Uterus (tissue), 2 donors: ENCODE data around the gene TLE1.

ENCODE experiments used
- CTCF ChIP-seq, 4 experiments: fragments of 200-600 bp in 2 of 4; fragments of 450-650 bp in 2 of 4; sonication (generic) in 2 of 4; IDR thresholded peaks; one replicate each; pipeline ENCODE4 v1.5.1; 2016 to 2019; ENCODE audit warnings: antibody characterized with exemption in 4 of 4, mild to moderate bottlenecking in 2 of 4, moderate library complexity in 1 of 4
- POLR2A ChIP-seq, 2 donors: fragments of 450-650 bp; IDR thresholded peaks; one replicate each; pipeline ENCODE4 v1.6.1; 2016; ENCODE audit warnings: antibody characterized with exemption in 2 of 2, mild to moderate bottlenecking in 1 of 2, moderate library complexity in 1 of 2

DNA sequence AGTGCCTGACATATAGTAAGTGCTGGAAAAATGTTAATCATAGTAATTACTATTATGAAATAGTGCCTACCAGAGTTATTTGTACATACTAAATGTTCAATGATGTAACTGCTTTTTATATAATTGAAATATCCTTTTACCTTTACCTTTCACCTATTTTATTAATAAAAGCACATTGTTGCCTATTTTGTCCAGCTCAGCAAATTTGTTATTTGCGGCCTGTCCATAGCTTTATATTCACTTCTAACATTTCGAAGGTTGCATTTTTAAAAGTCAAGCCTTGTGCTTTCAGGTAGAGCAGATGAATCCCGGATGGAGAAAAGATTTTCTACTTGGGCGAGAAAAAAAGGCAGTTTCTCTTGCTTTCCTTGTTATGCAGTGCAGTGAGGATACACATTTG is 119.3 kb downstream of the TLE1 start:
- no peak for TF ChIP-seq CTCF (IDR thresholded peaks at IDR 0.05)
- no peak for TF ChIP-seq POLR2A (IDR thresholded peaks at IDR 0.05)
